H1 (cell line): ENCODE results near the gene ZMPSTE24. TPM values are rescaled to one million over a fixed set of nuclear protein-coding genes. Genes with fewer than 3 reads are reported as not detected.

Source experiments
- CTCF ChIA-PET: fragments of 300-600 bp; sonication (Branson Sonifier 250); formaldehyde crosslinking; loops from one replicate; lab custom pipeline; 2021; ENCODE audit not compliant: partially characterized antibody; lab: Charles Lee
- POLR2A ChIA-PET: fragments of 300-600 bp; sonication (Branson Sonifier 250); formaldehyde crosslinking; loops from one replicate; lab custom pipeline; 2021; ENCODE audit warnings: inconsistent platforms; ENCODE audit not compliant: partially characterized antibody; lab: Charles Lee
- DNase-seq, 2 experiments: peaks; one replicate each; pipeline versions ENCODE4 v3.0.0 to v3.0.0-alpha.2; 2010 to 2022; ENCODE audit warnings: low spot score in 2 of 2, low read depth in 1 of 2, mixed read lengths in 1 of 2
- FAIRE-seq: peaks from 2 replicates; lab custom pipeline; 2011; peaks lifted over from hg19 to GRCh38; lab: Jason Lieb, UNC
- H2AFZ ChIP-seq: 2 replicates; pipeline ENCODE4 v1.8.1; 2012; ENCODE audit warnings: low read length, inconsistent platforms
- H2AK5ac ChIP-seq: 2 replicates; pipeline ENCODE4 v1.6.1; 2013; ENCODE audit warnings: low read depth, low read length
- H2BK120ac ChIP-seq: replicated peaks from 2 replicates; pipeline ENCODE3; 2013; ENCODE audit warnings: low read depth, low read length, inconsistent platforms
- H2BK12ac ChIP-seq: 2 replicates; pipeline ENCODE4 v1.6.1; 2013; ENCODE audit warnings: low read depth, low read length
- H2BK15ac ChIP-seq: 2 replicates; pipeline ENCODE4 v1.6.1; 2013; ENCODE audit warnings: low read length
- H2BK20ac ChIP-seq: 2 replicates; pipeline ENCODE4 v1.6.1; 2013; ENCODE audit warnings: low read length
- H2BK5ac ChIP-seq: 2 replicates; pipeline ENCODE4 v1.6.1; 2013; ENCODE audit warnings: low read depth, low read length
- H3K14ac ChIP-seq: 2 replicates; pipeline ENCODE4 v1.6.1; 2013; ENCODE audit warnings: inconsistent platforms; ENCODE audit not compliant: insufficient read length
- H3K18ac ChIP-seq: 2 replicates; pipeline ENCODE4 v1.6.1; 2013; ENCODE audit warnings: low read length; ENCODE audit errors: extremely low read depth
- H3K23ac ChIP-seq: 2 replicates; pipeline ENCODE4 v1.6.1; 2013; ENCODE audit warnings: inconsistent platforms; ENCODE audit not compliant: insufficient read length
- H3K23me2 ChIP-seq: 2 replicates; pipeline ENCODE4 v1.6.1; 2013; ENCODE audit warnings: low read depth, low read length
- H3K27ac ChIP-seq: 2 replicates; pipeline ENCODE4 v1.6.1; 2011; ENCODE audit warnings: low read depth, low read length, inconsistent platforms
- H3K27me3 ChIP-seq, 4 experiments: replicated peaks in 1 of 4; 1 replicate in 1 of 4; 2 replicates in 3 of 4; pipeline versions ENCODE4 v1.6.1 to v1.8.1; 2011 to 2013; ENCODE audit warnings: low read length in 3 of 4, mild to moderate bottlenecking in 3 of 4, inconsistent platforms in 2 of 4, mixed read lengths in 2 of 4, moderate library complexity in 1 of 4; ENCODE audit not compliant: control insufficient read depth in 3 of 4, insufficient read depth in 3 of 4; ENCODE audit errors: extremely low read depth in 1 of 4
- H3K36me3 ChIP-seq, 4 experiments: 2 replicates each; pipeline versions ENCODE4 v1.6.1 to v1.8.1; 2011 to 2013; ENCODE audit warnings: mild to moderate bottlenecking in 4 of 4, low read length in 3 of 4, moderate library complexity in 2 of 4, control low read depth in 1 of 4, inconsistent platforms in 1 of 4; ENCODE audit not compliant: insufficient read depth in 4 of 4, control insufficient read depth in 2 of 4
- H3K4ac ChIP-seq: replicated peaks from 2 replicates; pipeline ENCODE3; 2013; ENCODE audit warnings: low read length, low read depth, mixed read lengths, inconsistent platforms; ENCODE audit not compliant: insufficient read length
- H3K4me1 ChIP-seq, 4 experiments: replicated peaks in 1 of 4; 1 replicate in 1 of 4; 2 replicates in 3 of 4; pipeline versions ENCODE4 v1.6.1 to v1.8.1; 2011 to 2013; ENCODE audit warnings: low read length in 3 of 4, inconsistent platforms in 2 of 4, mixed read lengths in 1 of 4; ENCODE audit not compliant: insufficient read depth in 4 of 4, control insufficient read depth in 3 of 4
- H3K4me2 ChIP-seq, 2 experiments: 2 replicates each; pipeline versions ENCODE4 v1.6.1 to v1.8.1; 2011 to 2013; ENCODE audit warnings: low read depth in 2 of 2, low read length in 2 of 2, control low read depth in 1 of 2, inconsistent platforms in 1 of 2, mild to moderate bottlenecking in 1 of 2; ENCODE audit not compliant: insufficient read depth in 1 of 2
- H3K4me3 ChIP-seq, 4 experiments: fragments of 200-600, 300-600 bp in 1 of 4; sonication (generic), shearing (Covaris generic), sonication (Bioruptor Twin) in 1 of 4; 2 replicates each; pipeline versions ENCODE4 v1.5.1 to v1.8.1; 2011 to 2016; ENCODE audit warnings: low read length in 4 of 4, low read depth in 3 of 4, control low read depth in 2 of 4, inconsistent platforms in 2 of 4, mild to moderate bottlenecking in 2 of 4, mixed read lengths in 1 of 4, moderate library complexity in 1 of 4; ENCODE audit not compliant: insufficient read depth in 2 of 4; ENCODE audit errors: extremely low read depth in 1 of 4
- H3K56ac ChIP-seq: replicated peaks from 2 replicates; pipeline ENCODE3; 2013; ENCODE audit warnings: low read depth, mild to moderate bottlenecking, mixed read lengths, low read length, inconsistent platforms; ENCODE audit not compliant: insufficient read length
- H3K79me1 ChIP-seq: 2 replicates; pipeline ENCODE4 v1.6.1; 2013; ENCODE audit warnings: low read depth, low read length, control low read depth
- H3K79me2 ChIP-seq, 2 experiments: 2 replicates each; pipeline versions ENCODE4 v1.6.1 to v1.8.1; 2012 to 2013; ENCODE audit warnings: low read length in 2 of 2, mild to moderate bottlenecking in 2 of 2, inconsistent platforms in 1 of 2; ENCODE audit not compliant: insufficient read depth in 2 of 2, control insufficient read depth in 1 of 2
- H3K9ac ChIP-seq, 4 experiments: replicated peaks in 1 of 4; 1 replicate in 1 of 4; 2 replicates in 3 of 4; pipeline versions ENCODE4 v1.6.1 to v1.8.1; 2011 to 2013; ENCODE audit warnings: low read depth in 3 of 4, low read length in 3 of 4, control low read depth in 2 of 4, mild to moderate bottlenecking in 2 of 4, moderate library complexity in 2 of 4, inconsistent platforms in 1 of 4; ENCODE audit errors: extremely low read depth in 1 of 4
- H3K9me3 ChIP-seq, 2 experiments: 2 replicates each; pipeline versions ENCODE4 v1.6.1 to v1.8.1; 2012 to 2013; ENCODE audit warnings: mild to moderate bottlenecking in 2 of 2, moderate library complexity in 2 of 2, control low read depth in 1 of 2, inconsistent platforms in 1 of 2, low read depth in 1 of 2, low read length in 1 of 2, mixed read lengths in 1 of 2; ENCODE audit not compliant: insufficient read depth in 2 of 2
- H4K20me1 ChIP-seq, 2 experiments: replicated peaks in 1 of 2; 2 replicates each; pipeline versions ENCODE3 to v1.8.1; 2011 to 2013; ENCODE audit warnings: inconsistent platforms in 2 of 2, low read length in 2 of 2, mild to moderate bottlenecking in 1 of 2; ENCODE audit not compliant: insufficient read depth in 2 of 2, control insufficient read depth in 1 of 2
- H4K5ac ChIP-seq: 2 replicates; pipeline ENCODE4 v1.6.1; 2013; ENCODE audit warnings: low read length, low read depth, mixed read lengths, inconsistent platforms; ENCODE audit not compliant: insufficient read length
- H4K8ac ChIP-seq: 2 replicates; pipeline ENCODE4 v1.8.0; 2013; ENCODE audit warnings: mild to moderate bottlenecking, moderate library complexity, low read length, inconsistent platforms; ENCODE audit not compliant: insufficient read depth; ENCODE audit errors: extremely low read depth
- H4K91ac ChIP-seq: replicated peaks from 2 replicates; pipeline ENCODE3; 2013; ENCODE audit warnings: low read length, mixed read lengths, inconsistent platforms; ENCODE audit not compliant: insufficient read length
- BCL11A ChIP-seq, 2 experiments: IDR thresholded peaks; one replicate each; pipeline ENCODE4 v1.6.1; 2011; ENCODE audit warnings: low read depth in 2 of 2, low read length in 2 of 2, mild to moderate bottlenecking in 2 of 2
- CTBP2 ChIP-seq: IDR thresholded peaks from 2 replicates; pipeline ENCODE4 v1.7.0; 2011; ENCODE audit warnings: borderline replicate concordance, mild to moderate bottlenecking, moderate library complexity, mixed read lengths, low read length; ENCODE audit not compliant: insufficient read depth, insufficient read length
- KDM1A ChIP-seq: fragments of 200-600, 300-600 bp; sonication (generic); IDR thresholded peaks from 2 replicates; pipeline ENCODE4 v1.7.1; 2016; ENCODE audit warnings: mild to moderate bottlenecking, low read length, borderline replicate concordance
- KDM5A ChIP-seq: fragments of 200-600 bp; IDR thresholded peaks from 2 replicates; pipeline ENCODE4 v1.7.1; 2012; ENCODE audit warnings: mild to moderate bottlenecking, low read length, inconsistent platforms, mixed read lengths
- RBBP5 ChIP-seq: IDR thresholded peaks from 2 replicates; pipeline ENCODE4 v1.7.1; 2012; ENCODE audit warnings: low read depth, mild to moderate bottlenecking, inconsistent platforms, low read length, moderate library complexity, borderline replicate concordance
- RXRA ChIP-seq: IDR thresholded peaks from 2 replicates; pipeline ENCODE4 v1.6.1; 2011; ENCODE audit warnings: low read depth, mild to moderate bottlenecking, low read length, moderate library complexity; ENCODE audit not compliant: insufficient read depth
- SIN3A ChIP-seq, 2 experiments: IDR thresholded peaks in 1 of 2; conservative IDR thresholded peaks in 1 of 2; 2 replicates each; pipeline ENCODE4 v1.6.1; 2011 to 2012; ENCODE audit warnings: low read length in 2 of 2, improper control_type of control experiment in 1 of 2, low read depth in 1 of 2, mild to moderate bottlenecking in 1 of 2
- SP2 ChIP-seq: IDR thresholded peaks from 2 replicates; pipeline ENCODE4 v1.6.1; 2012; ENCODE audit warnings: mild to moderate bottlenecking, low read length, inconsistent platforms
- SP4 ChIP-seq: IDR thresholded peaks from 2 replicates; pipeline ENCODE4 v1.6.1; 2012; ENCODE audit warnings: low read length, inconsistent platforms
- SUZ12 ChIP-seq: fragments of 200-600 bp; sonication (generic); IDR thresholded peaks from 2 replicates; pipeline ENCODE4 v1.6.1; 2012; ENCODE audit warnings: mild to moderate bottlenecking, inconsistent platforms, low read length, moderate library complexity, mixed read lengths
- TAF1 ChIP-seq: IDR thresholded peaks from 2 replicates; pipeline ENCODE4 v1.6.1; 2011; ENCODE audit warnings: mild to moderate bottlenecking, low read depth, low read length
- WGBS, 2 experiments: shearing (Covaris generic) in 1 of 2; methylation state at CpG; one replicate each; pipeline versions ENCODE4 v1.1.6 to v1.1.7; 2013 to 2015; ENCODE audit warnings: low lambda C conversion rate in 2 of 2, mixed read lengths in 2 of 2, inconsistent platforms in 1 of 2, low coverage in 1 of 2, missing lambda C conversion rate in 1 of 2; ENCODE audit not compliant: insufficient replicate concordance in 2 of 2, insufficient coverage in 1 of 2, insufficient read length in 1 of 2; ENCODE audit errors: extremely low coverage in 1 of 2, missing lambda C conversion rate in 1 of 2; 5-methylcytosine and 5-hydroxymethylcytosine counted together
- polyA plus RNA-seq, 7 experiments: library from polyadenylated mRNA; depleted of rRNA in 3 of 7; stranded (reverse) in 5 of 7; unstranded in 2 of 7; fragments of >200 nt in 5 of 7; fragments of 200-250 nt in 2 of 7; gene quantifications; 1 replicate in 5 of 7; 2 replicates in 1 of 7; 4 replicates in 1 of 7; pipeline versions ENCODE4 v1.2.1 to v1.2.3, GENCODE V29; 2011 to 2013; ENCODE audit warnings: missing spikeins in 2 of 7, mixed read lengths in 2 of 7
- total RNA-seq: library from RNA; stranded (reverse); fragmentation: NEBNext Ultra II Directional; extraction: Animal tissue kit (Norgen Biotek cat#: 25700); gene quantifications from 2 replicates; pipeline ENCODE4 v1.2.1, GENCODE V29; 2021
- TF ChIP-seq, protein P1 (sequence below): IDR thresholded peaks from 2 replicates; pipeline ENCODE4 v1.6.1; 2011; ENCODE audit warnings: low read length, improper control_type of control experiment

Gene ZMPSTE24
- total and polyA plus RNA-seq, 2 of the 8 experiments (the other 6 are each of a cell fraction or from before 2014, with no cell fraction given) = 12.7 to 42.9 TPM

GRCh38 chr1:40272653-40273213 lies 14.7 kb downstream of the ZMPSTE24 start:
- Histone ChIP-seq H4K91ac (no peak overlapping the region), H4K20me1 (no peaks in the 10 kb centered on the region), H3K56ac (no peak overlapping the region), H3K4me2 (no peak overlapping the region), H3K18ac (no peak overlapping the region), H3K23me2 (no peaks in the 10 kb centered on the region; the same call in 1 of the 2 replicates), H3K4me3 (no peak overlapping the region), H2AK5ac (no peak overlapping the region), H4K5ac (no peak overlapping the region), H2BK12ac (no peak overlapping the region), H3K79me1 (no peaks in the 10 kb centered on the region), H3K23ac (no peak overlapping the region), H2BK5ac (no peak overlapping the region), H3K79me2 (no peaks in the 10 kb centered on the region), H3K4ac (no peak overlapping the region), H3K9me3 (no peaks in the 10 kb centered on the region), H2AFZ (no peak overlapping the region), H3K27ac (no peak overlapping the region), H3K9ac (no peak overlapping the region), H4K8ac (no peak overlapping the region), H2BK20ac (no peak overlapping the region), H3K14ac (no peak overlapping the region), H2BK120ac (no peak overlapping the region), H3K4me1 (no peaks in the 10 kb centered on the region), H2BK15ac (no peak overlapping the region), H3K27me3 (no peaks in the 10 kb centered on the region), H3K36me3 (peaks cover 6 to 54% (median 15%) of the 10 kb centered on the region in 4 experiments; a peak in 7 of 8 replicates)
- DNase-seq (no peak), FAIRE-seq (no peak)
- POLR2A ChIA-PET = interaction anchor here (0.6 kb wide), 2 partner anchors 14 to 201 kb away, joined by 4 to 5 read pairs; partner anchors contain the start of gene ZMPSTE24
- WGBS, 2 experiments = 92% methylated on average over 3 of the region's 3 CpGs; no CpG with 5 or more reads in 1 of the 2 experiments
- CTCF ChIA-PET = interaction anchor here (1.9 kb wide), 1 partner anchor 42 kb away, joined by 7 read pairs; no protein-coding TSS in a partner anchor
- TF ChIP-seq KDM1A (no peak), KDM5A (no peak), CTBP2 (no peak), SIN3A (conservative IDR thresholded peaks at IDR 0.05 in 1 of 2, IDR thresholded peaks at IDR 0.05 in 1 of 2; ENCODE audit: low read depth in 1 of 2, low read length in 2 of 2) (no peak), BCL11A (IDR thresholded peaks at IDR 0.05; ENCODE audit: low read depth in 2 of 2, low read length in 2 of 2) (no peak), TAF1 (no peak), SUZ12 (no peak), RXRA (no peak), RBBP5 (no peak), SP2 (no peak), SP4 (no peak)
- TF ChIP-seq, protein P1, sequence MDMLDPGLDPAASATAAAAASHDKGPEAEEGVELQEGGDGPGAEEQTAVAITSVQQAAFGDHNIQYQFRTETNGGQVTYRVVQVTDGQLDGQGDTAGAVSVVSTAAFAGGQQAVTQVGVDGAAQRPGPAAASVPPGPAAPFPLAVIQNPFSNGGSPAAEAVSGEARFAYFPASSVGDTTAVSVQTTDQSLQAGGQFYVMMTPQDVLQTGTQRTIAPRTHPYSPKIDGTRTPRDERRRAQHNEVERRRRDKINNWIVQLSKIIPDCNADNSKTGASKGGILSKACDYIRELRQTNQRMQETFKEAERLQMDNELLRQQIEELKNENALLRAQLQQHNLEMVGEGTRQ = no peak
